Tibial artery (tissue), 4 donors: ENCODE results near the gene KRTDAP.

Experiments used
- DNase-seq, 2 donors: peaks; one replicate each; pipeline ENCODE4 v3.0.0-alpha.2; 2019
- H3K27ac ChIP-seq, 2 donors: fragments of 200-600 bp; sonication (generic) in 1 of 2; 1 replicate in 1 of 2; 2 replicates in 1 of 2; pipeline ENCODE4 v1.5.1; 2018 to 2019; ENCODE audit warnings: mild to moderate bottlenecking in 1 of 2
- H3K27me3 ChIP-seq, 2 donors: fragments of 200-600 bp; sonication (generic) in 1 of 2; one replicate each; pipeline versions ENCODE4 v1.5.1 to v1.6.0; 2016 to 2019
- H3K36me3 ChIP-seq, 3 donors: fragments of 200-600 bp; sonication (generic) in 2 of 3; one replicate each; pipeline ENCODE4 v1.5.1; 2016 to 2019; ENCODE audit warnings: mild to moderate bottlenecking in 2 of 3
- H3K4me1 ChIP-seq, 4 donors: fragments of 200-600 bp; sonication (generic) in 2 of 4; 1 replicate in 3 of 4; 2 replicates in 1 of 4; pipeline ENCODE4 v1.5.1; 2016 to 2019
- H3K4me3 ChIP-seq, 2 donors: fragments of 200-600 bp; sonication (generic) in 1 of 2; 1 replicate in 1 of 2; 2 replicates in 1 of 2; pipeline ENCODE4 v1.5.1; 2018 to 2019; ENCODE audit warnings: mild to moderate bottlenecking in 2 of 2
- H3K9me3 ChIP-seq, 3 donors: fragments of 200-600 bp; sonication (generic) in 1 of 3; one replicate each; pipeline ENCODE4 v1.5.1; 2016 to 2019
- intact Hi-C: fragments of 100-400 bp; cut with DNase I; formaldehyde crosslinking; loops from one replicate; pipeline ENCODE4 v1.15.0; 2023; ENCODE audit warnings: low total_unique reads
- TF ChIP-seq, protein P1 (sequence below), 2 experiments: fragments of 200-600 bp in 1 of 2; fragments of 450-650 bp in 1 of 2; IDR thresholded peaks; one replicate each; pipeline ENCODE4 v1.5.1; 2017 to 2019; ENCODE audit warnings: antibody characterized with exemption in 2 of 2, mild to moderate bottlenecking in 1 of 2, moderate library complexity in 1 of 2

Gene KRTDAP

DNA sequence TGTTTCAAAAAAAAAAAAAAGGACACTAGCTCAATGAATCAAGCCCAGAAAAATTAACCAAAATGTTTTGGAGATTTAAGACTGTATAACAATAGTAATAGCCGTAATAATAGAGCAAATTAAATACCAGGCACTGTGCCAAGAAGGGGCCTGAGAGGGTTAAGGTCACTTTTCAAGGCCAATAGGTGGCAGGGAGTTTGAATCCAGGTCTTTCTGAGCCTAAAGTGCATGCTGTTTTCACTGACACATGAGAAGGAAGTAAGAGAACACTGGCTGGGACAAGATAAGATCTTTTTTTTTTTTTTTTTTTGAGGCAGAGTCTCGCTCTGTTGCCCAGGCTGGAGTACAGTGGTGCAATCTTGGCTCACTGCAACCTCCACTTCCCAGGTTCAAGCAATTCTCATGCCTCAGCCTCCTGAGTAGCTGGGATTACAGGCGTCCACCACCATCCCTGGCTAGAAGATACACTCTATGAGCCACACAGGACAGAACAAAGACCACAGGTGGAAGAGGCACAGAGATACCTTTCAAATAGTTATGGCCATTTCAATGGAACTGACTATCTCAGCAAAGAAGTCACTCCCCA, 34.6 kb downstream of the KRTDAP start:
- no peak overlapping the region for H3K4me3 ChIP-seq
- H3K27ac ChIP-seq: no peak overlapping the region
- no peaks in the 10 kb centered on the region for H3K4me1 ChIP-seq
- no peaks in the 10 kb centered on the region for H3K9me3 ChIP-seq
- TF ChIP-seq, protein P1, sequence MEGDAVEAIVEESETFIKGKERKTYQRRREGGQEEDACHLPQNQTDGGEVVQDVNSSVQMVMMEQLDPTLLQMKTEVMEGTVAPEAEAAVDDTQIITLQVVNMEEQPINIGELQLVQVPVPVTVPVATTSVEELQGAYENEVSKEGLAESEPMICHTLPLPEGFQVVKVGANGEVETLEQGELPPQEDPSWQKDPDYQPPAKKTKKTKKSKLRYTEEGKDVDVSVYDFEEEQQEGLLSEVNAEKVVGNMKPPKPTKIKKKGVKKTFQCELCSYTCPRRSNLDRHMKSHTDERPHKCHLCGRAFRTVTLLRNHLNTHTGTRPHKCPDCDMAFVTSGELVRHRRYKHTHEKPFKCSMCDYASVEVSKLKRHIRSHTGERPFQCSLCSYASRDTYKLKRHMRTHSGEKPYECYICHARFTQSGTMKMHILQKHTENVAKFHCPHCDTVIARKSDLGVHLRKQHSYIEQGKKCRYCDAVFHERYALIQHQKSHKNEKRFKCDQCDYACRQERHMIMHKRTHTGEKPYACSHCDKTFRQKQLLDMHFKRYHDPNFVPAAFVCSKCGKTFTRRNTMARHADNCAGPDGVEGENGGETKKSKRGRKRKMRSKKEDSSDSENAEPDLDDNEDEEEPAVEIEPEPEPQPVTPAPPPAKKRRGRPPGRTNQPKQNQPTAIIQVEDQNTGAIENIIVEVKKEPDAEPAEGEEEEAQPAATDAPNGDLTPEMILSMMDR (IDR thresholded peaks at IDR 0.05): no peak
- no peak for DNase-seq
- no peaks in the 10 kb centered on the region for H3K36me3 ChIP-seq
- H3K27me3 ChIP-seq: peaks cover 0 to 3% of the 10 kb centered on the region in 2 donors
- intact Hi-C loops: no loop called here

DNA sequence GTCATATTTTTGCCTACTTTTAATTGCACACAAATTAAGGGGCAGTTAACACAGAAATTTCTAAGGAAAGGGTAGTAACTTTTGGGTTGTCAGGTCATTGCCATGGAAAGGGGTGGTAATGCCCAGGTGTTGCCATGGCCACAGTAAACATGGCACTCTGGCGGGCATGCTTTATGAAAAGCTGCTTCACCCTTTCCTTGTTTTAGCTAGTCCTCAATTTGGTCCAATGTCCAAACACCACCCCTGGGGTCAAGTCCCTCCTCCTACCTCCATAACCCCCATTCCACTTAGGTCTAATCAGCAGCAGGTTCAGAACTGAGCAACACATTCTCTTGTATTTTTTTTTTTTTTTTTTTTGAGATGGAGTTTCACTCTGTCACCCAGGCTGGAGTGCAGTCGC, 35.6 kb downstream of the KRTDAP start:
- intact Hi-C loops: no loop called here
- TF ChIP-seq, protein P1 (IDR thresholded peaks at IDR 0.05): no peak
- no peak overlapping the region for H3K4me3 ChIP-seq
- no peaks in the 10 kb centered on the region for H3K36me3 ChIP-seq
- peaks cover 0 to 11% of the 10 kb centered on the region in 2 donors for H3K27me3 ChIP-seq
- no peaks in the 10 kb centered on the region for H3K4me1 ChIP-seq
- no peaks in the 10 kb centered on the region for H3K9me3 ChIP-seq
- no peak overlapping the region for H3K27ac ChIP-seq
- DNase-seq: no peak

DNA sequence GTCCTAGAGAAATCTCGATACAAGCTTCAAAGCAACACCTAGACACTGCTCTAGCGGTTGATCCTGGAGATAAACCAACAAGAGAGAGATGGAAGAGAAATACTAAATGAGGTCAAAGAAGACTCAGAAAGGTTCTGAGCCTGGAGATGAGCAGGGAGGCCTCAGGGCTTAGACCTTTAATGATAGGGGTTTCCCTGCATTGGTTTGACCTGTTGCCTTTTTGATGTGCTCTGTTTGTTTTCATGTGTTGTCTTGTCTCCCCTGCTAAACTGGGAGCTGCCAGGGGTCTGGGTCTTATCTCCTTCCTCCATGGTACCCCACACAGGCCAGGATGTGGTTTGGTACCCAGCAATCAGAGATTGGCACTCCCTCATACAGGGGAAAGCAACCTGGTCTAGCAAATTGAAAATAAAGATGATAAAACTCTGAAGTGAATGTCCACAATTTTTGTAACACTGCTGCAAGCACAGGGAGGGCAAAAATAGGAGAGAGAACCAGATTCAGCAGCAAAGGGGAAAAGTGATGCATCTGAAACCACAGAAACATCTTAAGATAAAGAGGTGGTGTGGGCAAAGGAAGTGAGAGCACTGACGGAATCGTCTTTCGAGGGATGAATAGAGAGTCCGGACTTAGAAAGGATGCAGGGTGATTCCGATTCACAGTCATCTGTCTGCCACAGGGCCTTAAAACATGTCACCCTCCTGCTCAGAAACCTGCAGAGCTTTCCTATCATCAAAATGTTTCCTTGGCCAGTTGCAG, 38.7 kb downstream of the KRTDAP start:
- Histone ChIP-seq H3K27ac (no peak overlapping the region), H3K4me1 (no peaks in the 10 kb centered on the region), H3K9me3 (no peaks in the 10 kb centered on the region), H3K4me3 (no peak overlapping the region), H3K36me3 (no peaks in the 10 kb centered on the region), H3K27me3 (peaks cover 0 to 13% of the 10 kb centered on the region in 2 donors)
- DNase-seq: no peak
- TF ChIP-seq, protein P1 (IDR thresholded peaks at IDR 0.05): no peak
- intact Hi-C loops: no loop called here

DNA sequence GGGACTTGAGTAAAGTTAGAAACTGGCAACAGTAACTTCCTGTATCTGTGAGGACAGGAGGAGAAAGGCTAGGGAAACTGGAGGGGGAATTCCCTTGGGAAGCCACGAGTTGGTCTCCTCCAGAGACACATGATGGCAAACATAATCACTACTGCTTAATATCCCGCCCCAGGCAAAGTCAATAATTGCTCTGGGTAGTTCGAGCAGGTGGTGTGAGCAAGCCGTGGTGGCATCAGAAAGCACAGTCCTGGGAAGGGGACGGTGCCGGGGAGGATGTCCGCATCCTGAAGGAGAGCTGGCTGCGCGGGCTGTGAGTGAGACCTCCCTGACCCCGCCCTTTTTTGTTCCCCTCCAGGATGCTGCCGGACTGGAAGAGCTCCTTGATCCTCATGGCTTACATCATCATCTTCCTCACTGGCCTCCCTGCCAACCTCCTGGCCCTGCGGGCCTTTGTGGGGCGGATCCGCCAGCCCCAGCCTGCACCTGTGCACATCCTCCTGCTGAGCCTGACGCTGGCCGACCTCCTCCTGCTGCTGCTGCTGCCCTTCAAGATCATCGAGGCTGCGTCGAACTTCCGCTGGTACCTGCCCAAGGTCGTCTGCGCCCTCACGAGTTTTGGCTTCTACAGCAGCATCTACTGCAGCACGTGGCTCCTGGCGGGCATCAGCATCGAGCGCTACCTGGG, 40.8 kb downstream of the KRTDAP start:
- peaks cover 0 to 19% of the 10 kb centered on the region in 2 donors for H3K27me3 ChIP-seq
- H3K4me1 ChIP-seq: no peaks in the 10 kb centered on the region
- H3K9me3 ChIP-seq: no peaks in the 10 kb centered on the region
- DNase-seq: no peak
- TF ChIP-seq, protein P1 (IDR thresholded peaks at IDR 0.05): no peak
- H3K36me3 ChIP-seq: no peaks in the 10 kb centered on the region
- H3K4me3 ChIP-seq: no peak overlapping the region
- no peak overlapping the region for H3K27ac ChIP-seq
- intact Hi-C loops: no loop called here

DNA sequence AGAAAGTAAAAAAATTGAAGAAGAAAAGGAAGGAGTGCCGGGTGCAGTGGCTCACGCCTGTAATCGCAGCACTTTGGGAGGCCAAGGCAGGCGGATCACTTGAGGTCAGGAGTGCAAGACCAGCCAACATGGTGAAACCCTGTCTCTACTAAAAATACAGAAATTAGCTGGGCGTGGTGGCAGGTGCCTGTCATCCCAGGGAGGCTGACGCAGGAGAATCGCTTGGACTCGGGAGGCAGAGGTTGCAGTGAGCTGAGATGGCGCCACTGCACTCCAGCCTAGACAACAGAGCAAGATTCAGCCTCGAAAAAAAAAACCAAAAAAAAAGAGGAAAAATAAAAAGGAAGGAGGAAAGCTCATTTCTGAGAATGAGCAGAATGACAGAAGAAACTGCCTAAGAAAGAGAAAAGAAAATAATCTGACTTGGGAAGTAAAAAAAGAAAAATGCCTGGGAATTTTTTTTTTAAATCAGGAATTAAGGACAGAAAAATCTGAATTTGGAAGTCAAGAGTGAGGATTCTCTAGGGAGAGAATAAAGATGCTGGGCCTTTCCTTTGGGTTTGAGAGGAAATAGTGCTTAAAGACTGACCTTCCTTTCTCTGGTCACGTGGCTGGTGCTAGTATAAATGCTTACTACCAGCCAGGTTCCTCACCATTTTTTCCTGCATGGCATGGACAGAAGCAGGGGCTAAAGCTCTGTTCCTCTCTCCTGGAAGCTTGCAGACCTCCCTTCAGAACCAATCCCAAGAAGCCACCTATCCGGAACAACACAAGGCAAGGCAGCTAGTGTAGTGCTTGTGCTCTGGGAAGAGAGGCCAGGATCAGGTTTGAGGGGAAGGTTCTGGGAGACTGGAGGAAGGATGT, 42.4 kb downstream of the KRTDAP start, which contains the start of gene FFAR2:
TSS of gene FFAR2 (plus strand) at position 652 of the 864 bp plus-strand sequence. CDS start 1,458 bp downstream, outside the sequence.
- intact Hi-C loops: no loop called here
- H3K4me3 ChIP-seq: no peak within 1 kb of the TSS
- peaks cover 0 to 19% of the 10 kb centered on the region in 2 donors for H3K27me3 ChIP-seq
- TF ChIP-seq, protein P1 (IDR thresholded peaks at IDR 0.05): no peak
- H3K4me1 ChIP-seq: no peaks in the 10 kb centered on the region
- H3K27ac ChIP-seq: no peak within 1 kb of the TSS
- no peaks in the 10 kb centered on the region for H3K36me3 ChIP-seq
- no peak for DNase-seq
- H3K9me3 ChIP-seq: no peaks in the 10 kb centered on the region
